ENCODE results near the gene WBP2. TPM values are rescaled to one million over a fixed set of nuclear protein-coding genes. Genes with fewer than 3 reads are reported as not detected.

Gene WBP2
- total and polyA plus RNA-seq, 9 of the 15 experiments (the other 6 are each of a cell fraction or from before 2014, with no cell fraction given) = 2.2 to 74.3 (median 20.0) TPM

- intact Hi-C loops (cut with micrococcal nuclease) = no loop called here
- Histone ChIP-seq H3K36me3 (ENCODE audit: control insufficient read depth, insufficient read depth, low read length) (peaks cover 30% of the 10 kb centered on the region; the same call in 1 of the 3 replicates), H3K4me2 (ENCODE audit: insufficient read depth, low read length) (no peak overlapping the region), H3K9me1 (ENCODE audit: control insufficient read depth, insufficient read depth, low read length) (no peaks in the 10 kb centered on the region), H3K4me1 (replicated peaks in 1 of 2; ENCODE audit: control insufficient read depth in 2 of 2, insufficient read depth in 2 of 2, low read length in 2 of 2) (peaks cover 3 to 52% of the 10 kb centered on the region in 2 experiments; a peak in 4 of 5 replicates), H3K27ac (ENCODE audit: extremely low read depth, low read depth, low read length) (no peak overlapping the region), H3K4me3 (no peak overlapping the region), H4K20me1 (replicated peaks; ENCODE audit: control insufficient read depth, insufficient read depth, low read length) (no peaks in the 10 kb centered on the region), H3K79me2 (ENCODE audit: control insufficient read depth, insufficient read depth, low read length) (peaks cover 8% of the 10 kb centered on the region), H3K9me3 (replicated peaks; ENCODE audit: control insufficient read depth, insufficient read depth, low read depth, low read length) (no peaks in the 10 kb centered on the region), H3K9ac (ENCODE audit: insufficient read depth in 1 of 2, low read depth in 2 of 2, low read length in 2 of 2) (peak overlapping the region in 1 of 2 experiments; percentile 73; a peak in 1 of 4 replicates), H3K27me3 (ENCODE audit: control insufficient read depth in 2 of 2, insufficient read depth in 2 of 2, low read length in 2 of 2) (no peaks in the 10 kb centered on the region), H2AFZ (ENCODE audit: low read depth, low read length) (no peak overlapping the region)
- FAIRE-seq = peak; percentile 60
- TF ChIP-seq, protein P1, sequence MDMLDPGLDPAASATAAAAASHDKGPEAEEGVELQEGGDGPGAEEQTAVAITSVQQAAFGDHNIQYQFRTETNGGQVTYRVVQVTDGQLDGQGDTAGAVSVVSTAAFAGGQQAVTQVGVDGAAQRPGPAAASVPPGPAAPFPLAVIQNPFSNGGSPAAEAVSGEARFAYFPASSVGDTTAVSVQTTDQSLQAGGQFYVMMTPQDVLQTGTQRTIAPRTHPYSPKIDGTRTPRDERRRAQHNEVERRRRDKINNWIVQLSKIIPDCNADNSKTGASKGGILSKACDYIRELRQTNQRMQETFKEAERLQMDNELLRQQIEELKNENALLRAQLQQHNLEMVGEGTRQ (CRISPR knock-in tag; IDR thresholded peaks at IDR 0.05) = peak; percentile 65
- no peak for TF ChIP-seq ZHX1 (conservative IDR thresholded peaks at IDR 0.05; ENCODE audit: low read length)
- TF ChIP-seq RAD21 (CRISPR knock-in tag; conservative IDR thresholded peaks at IDR 0.05 in 1 of 2, IDR thresholded peaks at IDR 0.05 in 1 of 2) = peak in 1 of 2 experiments; percentile 34; a peak in 2 of 4 replicates
- TF ChIP-seq TRIM28 (IDR thresholded peaks at IDR 0.05) = no peak
- no peak for TF ChIP-seq NRF1 (conservative IDR thresholded peaks at IDR 0.05 in 1 of 2, IDR thresholded peaks at IDR 0.05 in 1 of 2)
- TF ChIP-seq POLR2G (IDR thresholded peaks at IDR 0.05; ENCODE audit: low read depth, low read length) = peak; percentile 48; the same call in 1 of the 2 replicates
- TF ChIP-seq, protein P2, sequence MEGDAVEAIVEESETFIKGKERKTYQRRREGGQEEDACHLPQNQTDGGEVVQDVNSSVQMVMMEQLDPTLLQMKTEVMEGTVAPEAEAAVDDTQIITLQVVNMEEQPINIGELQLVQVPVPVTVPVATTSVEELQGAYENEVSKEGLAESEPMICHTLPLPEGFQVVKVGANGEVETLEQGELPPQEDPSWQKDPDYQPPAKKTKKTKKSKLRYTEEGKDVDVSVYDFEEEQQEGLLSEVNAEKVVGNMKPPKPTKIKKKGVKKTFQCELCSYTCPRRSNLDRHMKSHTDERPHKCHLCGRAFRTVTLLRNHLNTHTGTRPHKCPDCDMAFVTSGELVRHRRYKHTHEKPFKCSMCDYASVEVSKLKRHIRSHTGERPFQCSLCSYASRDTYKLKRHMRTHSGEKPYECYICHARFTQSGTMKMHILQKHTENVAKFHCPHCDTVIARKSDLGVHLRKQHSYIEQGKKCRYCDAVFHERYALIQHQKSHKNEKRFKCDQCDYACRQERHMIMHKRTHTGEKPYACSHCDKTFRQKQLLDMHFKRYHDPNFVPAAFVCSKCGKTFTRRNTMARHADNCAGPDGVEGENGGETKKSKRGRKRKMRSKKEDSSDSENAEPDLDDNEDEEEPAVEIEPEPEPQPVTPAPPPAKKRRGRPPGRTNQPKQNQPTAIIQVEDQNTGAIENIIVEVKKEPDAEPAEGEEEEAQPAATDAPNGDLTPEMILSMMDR (IDR thresholded peaks at IDR 0.05 in 2 of 3, conservative IDR thresholded peaks at IDR 0.05 in 1 of 3; ENCODE audit: insufficient read depth in 2 of 3, low read depth in 1 of 3, low read length in 3 of 3) = peak in 2 of 3 experiments; percentile 32; a peak in 3 of 6 replicates
- TF ChIP-seq BHLHE40 (IDR thresholded peaks at IDR 0.05; ENCODE audit: low read length) = peak; percentile 74
- TF ChIP-seq CHD1 (IDR thresholded peaks at IDR 0.05; ENCODE audit: low read length) = no peak
- TF ChIP-seq NFRKB (IDR thresholded peaks at IDR 0.05; ENCODE audit: low read depth) = no peak
- TF ChIP-seq RAD51 (IDR thresholded peaks at IDR 0.05; ENCODE audit: borderline replicate concordance, low read depth) = 0 out of 2 replicates have a peak, but pooled peaks have one; percentile 13
- TF ChIP-seq USF1 (CRISPR knock-in tag; IDR thresholded peaks at IDR 0.05) = peak; percentile 79
- TF ChIP-seq GABPB2 (CRISPR knock-in tag; conservative IDR thresholded peaks at IDR 0.05) = no peak
- no peak for TF ChIP-seq FOXP1 (CRISPR knock-in tag; IDR thresholded peaks at IDR 0.05)
- TF ChIP-seq, protein P3, sequence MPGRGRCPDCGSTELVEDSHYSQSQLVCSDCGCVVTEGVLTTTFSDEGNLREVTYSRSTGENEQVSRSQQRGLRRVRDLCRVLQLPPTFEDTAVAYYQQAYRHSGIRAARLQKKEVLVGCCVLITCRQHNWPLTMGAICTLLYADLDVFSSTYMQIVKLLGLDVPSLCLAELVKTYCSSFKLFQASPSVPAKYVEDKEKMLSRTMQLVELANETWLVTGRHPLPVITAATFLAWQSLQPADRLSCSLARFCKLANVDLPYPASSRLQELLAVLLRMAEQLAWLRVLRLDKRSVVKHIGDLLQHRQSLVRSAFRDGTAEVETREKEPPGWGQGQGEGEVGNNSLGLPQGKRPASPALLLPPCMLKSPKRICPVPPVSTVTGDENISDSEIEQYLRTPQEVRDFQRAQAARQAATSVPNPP (IDR thresholded peaks at IDR 0.05; ENCODE audit: borderline replicate concordance, insufficient read depth, insufficient read length) = no peak
- in situ Hi-C loops (cut with MboI) = no loop called here
- TSS peak; percentile 45 for BruUV-seq (replicated peaks)
- DNase-seq (ENCODE audit: extremely low read depth in 1 of 4, low spot score in 3 of 4) = peak in 2 of 4 experiments; percentile 49 to 59
- 76% methylated on average over 6 of the region's 6 CpGs for WGBS (ENCODE audit: insufficient coverage, low coverage, missing lambda C conversion rate)
- ChIA-PET POLR2A (interaction anchor here (0.5 to 15.9 kb wide), 4 partner anchors 10 to 176 kb away, joined by 3 to 169 read pairs (median 6); partner anchors contain the start of gene TRIM47), CTCF (ENCODE audit: low intra/inter-chr PET ratio) (no interaction called here)
- peak; percentile 30; the same call in 2 of the 3 replicates for ATAC-seq
These were observed 34.3 kb upstream of the WBP2 start for GRCh38 chr17:75889454-75889853.

Measured in K562 (cell line).